Liver (tissue), 9 donors: ENCODE data around the gene SLC66A2. TPM values are rescaled to one million over a fixed set of nuclear protein-coding genes. Genes with fewer than 3 reads are reported as not detected.

Experiments used
- DNase-seq: peaks from one replicate; pipeline ENCODE4 v3.0.0-alpha.2; 2017; ENCODE audit warnings: low spot score
- H3K27ac ChIP-seq, 2 donors: one replicate each; pipeline ENCODE4 v1.7.0; 2013; ENCODE audit warnings: inconsistent platforms in 2 of 2, low read length in 2 of 2, control low read depth in 1 of 2, low read depth in 1 of 2, mild to moderate bottlenecking in 1 of 2
- H3K27me3 ChIP-seq, 4 donors: one replicate each; pipeline versions ENCODE4 v1.6.1 to v1.7.0; 2013; ENCODE audit warnings: low read length in 3 of 4, inconsistent platforms in 1 of 4, mild to moderate bottlenecking in 1 of 4, moderate library complexity in 1 of 4; ENCODE audit not compliant: control insufficient read depth in 4 of 4, insufficient read depth in 4 of 4
- H3K36me3 ChIP-seq, 4 donors: one replicate each; pipeline versions ENCODE4 v1.6.1 to v1.7.0; 2013; ENCODE audit warnings: low read length in 3 of 4, mild to moderate bottlenecking in 3 of 4, low read depth in 1 of 4, moderate library complexity in 1 of 4; ENCODE audit not compliant: control insufficient read depth in 4 of 4, insufficient read depth in 3 of 4
- H3K4me1 ChIP-seq, 4 donors: one replicate each; pipeline versions ENCODE4 v1.6.1 to v1.7.0; 2013; ENCODE audit warnings: low read length in 3 of 4, mild to moderate bottlenecking in 3 of 4, moderate library complexity in 1 of 4; ENCODE audit not compliant: control insufficient read depth in 4 of 4, insufficient read depth in 4 of 4
- H3K4me3 ChIP-seq, 3 donors: one replicate each; pipeline versions ENCODE4 v1.6.1 to v1.7.0; 2013; ENCODE audit warnings: low read length in 3 of 3, control low read depth in 1 of 3, low read depth in 1 of 3, mild to moderate bottlenecking in 1 of 3
- H3K9ac ChIP-seq, 2 donors: one replicate each; pipeline ENCODE4 v1.7.0; 2013; ENCODE audit warnings: low read length in 2 of 2, mild to moderate bottlenecking in 2 of 2, moderate library complexity in 2 of 2, control low read depth in 1 of 2, low read depth in 1 of 2
- H3K9me3 ChIP-seq, 4 donors: one replicate each; pipeline versions ENCODE4 v1.6.1 to v1.7.0; 2013; ENCODE audit warnings: low read length in 3 of 4; ENCODE audit not compliant: control insufficient read depth in 4 of 4
- ATF3 ChIP-seq: IDR thresholded peaks from 2 replicates; pipeline ENCODE4 v1.6.1; 2016; ENCODE audit warnings: antibody characterized with exemption
- CTCF ChIP-seq: fragments of 150-350 bp; IDR thresholded peaks from 2 replicates; pipeline ENCODE4 v1.5.1; 2017; ENCODE audit warnings: improper control_type of control experiment, low read depth, low read length; ENCODE audit not compliant: missing input control
- EGR1 ChIP-seq, 2 donors: IDR thresholded peaks; 2 replicates each; pipeline ENCODE4 v1.6.1; 2016 to 2018; ENCODE audit warnings: antibody characterized with exemption in 2 of 2, low read depth in 2 of 2
- FOXA1 ChIP-seq: IDR thresholded peaks from 2 replicates; pipeline ENCODE4 v1.6.1; 2016; ENCODE audit warnings: antibody characterized with exemption
- FOXA2 ChIP-seq: IDR thresholded peaks from 2 replicates; pipeline ENCODE4 v1.6.1; 2016; ENCODE audit warnings: antibody characterized with exemption
- GABPA ChIP-seq, 2 donors: IDR thresholded peaks in 1 of 2; conservative IDR thresholded peaks in 1 of 2; 2 replicates each; pipeline ENCODE4 v1.6.1; 2016; ENCODE audit warnings: antibody characterized with exemption in 2 of 2, mild to moderate bottlenecking in 1 of 2, moderate library complexity in 1 of 2
- HNF4A ChIP-seq, 2 donors: conservative IDR thresholded peaks; 2 replicates each; pipeline ENCODE4 v1.6.1; 2016; ENCODE audit warnings: antibody characterized with exemption in 2 of 2, mild to moderate bottlenecking in 2 of 2
- HNF4G ChIP-seq: IDR thresholded peaks from 2 replicates; pipeline ENCODE4 v1.6.1; 2016; ENCODE audit warnings: antibody characterized with exemption
- JUND ChIP-seq, 2 donors: IDR thresholded peaks; 2 replicates each; pipeline ENCODE4 v1.6.1; 2016; ENCODE audit warnings: antibody characterized with exemption in 2 of 2
- MAX ChIP-seq: IDR thresholded peaks from 2 replicates; pipeline ENCODE4 v1.6.1; 2016; ENCODE audit warnings: antibody characterized with exemption
- NR2F2 ChIP-seq: IDR thresholded peaks from 2 replicates; pipeline ENCODE4 v1.6.1; 2016; ENCODE audit warnings: antibody characterized with exemption
- RAD21 ChIP-seq, 2 donors: IDR thresholded peaks; 2 replicates each; pipeline ENCODE4 v1.6.1; 2016; ENCODE audit warnings: antibody characterized with exemption in 2 of 2, mild to moderate bottlenecking in 2 of 2
- REST ChIP-seq: IDR thresholded peaks from 2 replicates; pipeline ENCODE4 v1.6.1; 2016; ENCODE audit warnings: antibody characterized with exemption, mild to moderate bottlenecking
- RXRA ChIP-seq, 2 donors: IDR thresholded peaks; 2 replicates each; pipeline ENCODE4 v1.6.1; 2017 to 2018; ENCODE audit warnings: antibody characterized with exemption in 2 of 2, mild to moderate bottlenecking in 1 of 2
- SP1 ChIP-seq: IDR thresholded peaks from 2 replicates; pipeline ENCODE4 v1.6.1; 2018; ENCODE audit warnings: antibody characterized with exemption, mild to moderate bottlenecking
- TAF1 ChIP-seq: conservative IDR thresholded peaks from 2 replicates; pipeline ENCODE4 v1.6.1; 2016; ENCODE audit warnings: antibody characterized with exemption, mild to moderate bottlenecking
- YY1 ChIP-seq: IDR thresholded peaks from 2 replicates; pipeline ENCODE4 v1.6.1; 2016; ENCODE audit warnings: antibody characterized with exemption, mild to moderate bottlenecking
- ZBTB33 ChIP-seq: IDR thresholded peaks from 2 replicates; pipeline ENCODE4 v1.6.1; 2016; ENCODE audit warnings: antibody characterized with exemption
- WGBS: extraction: QIAGEN DNeasy Blood & Tissue Kit; methylation state at CpG from one replicate; pipeline ENCODE4 v1.1.7; 2013; 5-methylcytosine and 5-hydroxymethylcytosine counted together
- polyA plus RNA-seq, 2 donors: library from polyadenylated mRNA; stranded (reverse) in 1 of 2; unstranded in 1 of 2; fragments of 200-250 nt in 1 of 2; fragments of >200 nt in 1 of 2; fragmentation: Nextera tagmentation in 1 of 2; extraction: Ambion mirVana in 1 of 2; gene quantifications; one replicate each; pipeline versions ENCODE4 v1.2.1 to v1.2.3, GENCODE V29; 2013 to 2015
- total RNA-seq, 2 donors: library from RNA; depleted of rRNA; stranded (reverse); fragments of >200 nt; gene quantifications; one replicate each; pipeline ENCODE4 v1.2.3, GENCODE V29; 2014
- donor health status: healthy.
- donor health status: healthy.
- donor health status: healthy.
- donor health status: healthy.
- donor health status: healthy.

The SLC66A2 gene
- total and polyA plus RNA-seq, 4 donors, result 47.8 to 107 (median 67.9) TPM

- Histone ChIP-seq H3K4me1 (peaks cover 52 to 97% (median 94%) of the 10 kb centered on the region in 4 donors), H3K27ac (peak overlapping the region; percentile 3 to 47), H3K27me3 (no peaks in the 10 kb centered on the region), H3K9ac (peak overlapping the region in 1 of 2 donors; percentile 73), H3K4me3 (no peak overlapping the region), H3K36me3 (peaks cover 3 to 14% (median 11%) of the 10 kb centered on the region in 4 donors), H3K9me3 (no peaks in the 10 kb centered on the region)
- 44% methylated on average over 7 of the region's 7 CpGs for WGBS
- TF ChIP-seq NR2F2, result no peak
- TF ChIP-seq CTCF, result no peak
- TF ChIP-seq TAF1, result no peak
- TF ChIP-seq HNF4A (conservative IDR thresholded peaks at IDR 0.05), result no peak
- TF ChIP-seq RAD21 (IDR thresholded peaks at IDR 0.05), result no peak
- TF ChIP-seq RXRA (IDR thresholded peaks at IDR 0.05), result no peak
- TF ChIP-seq YY1, result no peak
- no peak for TF ChIP-seq EGR1 (IDR thresholded peaks at IDR 0.05; ENCODE audit: low read depth in 2 of 2)
- TF ChIP-seq GABPA (IDR thresholded peaks at IDR 0.05 in 1 of 2, conservative IDR thresholded peaks at IDR 0.05 in 1 of 2), result no peak
- TF ChIP-seq FOXA1, result no peak
- TF ChIP-seq JUND (IDR thresholded peaks at IDR 0.05), result no peak
- no peak for TF ChIP-seq FOXA2
- no peak for TF ChIP-seq ATF3
- DNase-seq, result peak; percentile 19
These were observed 9.2 kb downstream of the SLC66A2 start for GRCh38 chr18:79942211-79942610.

GRCh38 chr18:79941473-79942119 lies 9.9 kb downstream of the SLC66A2 start:
- H3K36me3 ChIP-seq, result peaks cover 3 to 12% (median 10%) of the 10 kb centered on the region in 4 donors
- WGBS, result 39% methylated on average over 16 of the region's 16 CpGs
- TF ChIP-seq ATF3, result no peak
- TF ChIP-seq HNF4A (conservative IDR thresholded peaks at IDR 0.05), result peak; percentile 75 to 84
- peak; percentile 35 for TF ChIP-seq ZBTB33
- no peak for TF ChIP-seq TAF1
- no peak for TF ChIP-seq CTCF
- no peak for TF ChIP-seq FOXA2
- TF ChIP-seq YY1, result peak; percentile 54
- no peak for TF ChIP-seq REST
- TF ChIP-seq RXRA (IDR thresholded peaks at IDR 0.05), result peak; percentile 64 to 79
- TF ChIP-seq SP1, result peak; percentile 58
- TF ChIP-seq MAX, result no peak
- TF ChIP-seq EGR1 (IDR thresholded peaks at IDR 0.05; ENCODE audit: low read depth in 2 of 2), result no peak
- TF ChIP-seq JUND (IDR thresholded peaks at IDR 0.05), result peak in 1 of 2 donors; percentile 36
- no peak for TF ChIP-seq NR2F2
- peak; percentile 44 for TF ChIP-seq HNF4G
- no peak for TF ChIP-seq RAD21 (IDR thresholded peaks at IDR 0.05)
- no peak for TF ChIP-seq GABPA (IDR thresholded peaks at IDR 0.05 in 1 of 2, conservative IDR thresholded peaks at IDR 0.05 in 1 of 2)
- no peaks in the 10 kb centered on the region for H3K9me3 ChIP-seq
- peaks cover 54 to 97% (median 93%) of the 10 kb centered on the region in 4 donors for H3K4me1 ChIP-seq
- no peaks in the 10 kb centered on the region for H3K27me3 ChIP-seq
- peak overlapping the region in 1 of 2 donors; percentile 73 for H3K9ac ChIP-seq
- H3K27ac ChIP-seq, result peak overlapping the region; percentile 3 to 47
- no peak overlapping the region for H3K4me3 ChIP-seq
- DNase-seq, result peak; percentile 32
